Right ventricle myocardium inferior (tissue), 1 donor: Measurements from ENCODE around the gene ATAD3C. TPM values are rescaled to one million over a fixed set of nuclear protein-coding genes. Genes with fewer than 3 reads are reported as not detected.
"Not testable (repeated sequence)": the region's sequence is repeated elsewhere in the genome, so short reads cannot be mapped to it uniquely, and the experiment has no call there.

Source experiments
- ATAC-seq: fragments of 200-7000 bp; cut with Tn5 transposase; one replicate; pipeline ENCODE4 v1.9.1; 2020; ENCODE audit warnings: mild to moderate bottlenecking, moderate library complexity
- DNase-seq: peaks from one replicate; pipeline ENCODE4 v3.0.0; 2021; ENCODE audit errors: missing footprints
- intact Hi-C: fragments of 100-400 bp; cut with DNase I; formaldehyde crosslinking; loops from one replicate; pipeline ENCODE4 v1.11.0; 2022
- total RNA-seq: library from RNA; stranded (reverse); fragmentation: NEBNext Ultra II Directional; extraction: Animal tissue kit (Norgen Biotek cat#: 25700); gene quantifications from one replicate; pipeline ENCODE4 v1.2.1, GENCODE V29; 2021
- donor health status: DM: no; HTN: yes; CAD: no; lungs with severe emphysema.

ATAD3C gene
- total RNA-seq, 1 donor from 2014 or later = 1.8 TPM

- not testable (repeated sequence) for ATAC-seq
- intact Hi-C loops = loop anchor here (10.0 kb wide), 1 partner anchor 62 kb away; the partner anchor contains the start of gene SSU72
- peak; percentile 55 for DNase-seq
Measured at GRCh38 chr1:1512425-1512824, 62.9 kb downstream of the ATAD3C start.

- ATAC-seq = not testable (repeated sequence)
- peak; percentile 41 for DNase-seq
- intact Hi-C loops = loop anchor here (10.0 kb wide), 1 partner anchor 61 kb away; the partner anchor contains the start of gene SSU72
Measured at GRCh38 chr1:1513675-1514074, 64.2 kb downstream of the ATAD3C start.

DNA sequence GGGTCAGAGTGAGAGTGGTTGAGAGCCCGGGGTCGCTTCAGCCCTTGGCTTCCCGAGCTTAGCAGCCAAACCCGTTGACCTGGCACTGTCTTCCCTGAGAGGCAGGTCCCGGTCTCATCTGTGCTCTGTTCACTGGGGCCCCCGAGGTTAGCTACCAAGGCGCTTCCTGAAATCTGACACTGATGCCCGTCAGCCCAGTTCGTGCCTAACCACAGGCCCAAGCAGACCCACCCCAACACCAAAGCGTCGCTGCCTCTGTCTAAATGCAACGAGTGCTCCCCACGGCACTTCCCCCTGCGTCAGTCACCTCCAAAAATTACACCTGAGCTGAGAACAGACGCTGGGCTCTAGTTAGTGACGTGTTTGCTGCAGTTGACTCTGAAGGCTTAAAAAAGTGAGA, 64.9 kb downstream of the ATAD3C start:
- intact Hi-C loops = loop anchor here (10.0 kb wide), 1 partner anchor 60 kb away; the partner anchor contains the start of gene SSU72
- peak; percentile 20 for DNase-seq
- not testable (repeated sequence) for ATAC-seq

GRCh38 chr1:1516923-1517322, 67.4 kb downstream of the ATAD3C start:
- DNase-seq = peak; percentile 33
- intact Hi-C loops = loop anchor here (10.0 kb wide), 1 partner anchor 58 kb away; the partner anchor contains the start of gene SSU72
- ATAC-seq = not testable (repeated sequence)

GRCh38 chr1:1517973-1518620, 68.6 kb downstream of the ATAD3C start:
- intact Hi-C loops = loop anchor here (10.0 kb wide), 1 partner anchor 57 kb away; the partner anchor contains the start of gene SSU72
- peak; percentile 37 for DNase-seq
- no peak for ATAC-seq

DNA sequence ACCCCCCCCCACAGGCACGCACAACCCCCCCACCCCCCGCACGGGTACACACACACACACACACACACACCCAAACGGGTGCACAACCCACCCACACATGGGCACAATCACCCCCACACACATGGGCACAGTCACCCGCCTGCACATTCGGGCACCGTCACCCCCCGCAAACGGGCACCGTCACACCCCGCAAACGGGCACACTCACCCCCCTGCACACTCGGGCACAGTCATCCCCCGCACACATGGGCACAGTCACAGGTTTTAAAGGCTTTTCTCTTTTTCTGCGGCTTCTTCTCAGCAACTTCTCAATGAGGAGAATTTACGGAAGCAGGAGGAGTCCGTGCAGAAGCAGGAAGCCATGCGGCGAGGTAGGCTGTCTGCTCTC, 69.1 kb downstream of the ATAD3C start:
- intact Hi-C loops = loop anchor here (10.0 kb wide), 1 partner anchor 56 kb away; the partner anchor contains the start of gene SSU72

More for the DNA sequence above, 69.1 kb downstream of the ATAD3C start:
- DNase-seq = peak; percentile 27
- not testable (repeated sequence) for ATAC-seq

Other genes starting within 250 kb of the ATAD3C start
- not detected for gene TNFRSF18, start 243.1 kb upstream of the ATAD3C start, total RNA-seq
- gene TNFRSF4, start 235.5 kb upstream of the ATAD3C start, total RNA-seq = 1.4 TPM
- 125 TPM for gene SDF4, start 217.7 kb upstream of the ATAD3C start, total RNA-seq
- 8.3 TPM for gene B3GALT6, start 217.5 kb upstream of the ATAD3C start, total RNA-seq
- 0.57 TPM for gene C1QTNF12, start 203.0 kb upstream of the ATAD3C start, total RNA-seq
- gene UBE2J2, start 175.8 kb upstream of the ATAD3C start, total RNA-seq = 40.0 TPM
- gene SCNN1D, start 169.3 kb upstream of the ATAD3C start, total RNA-seq = 3.0 TPM
- 57.3 TPM for gene ACAP3, start 141.8 kb upstream of the ATAD3C start, total RNA-seq
- 10.3 TPM for gene PUSL1, start 141.1 kb upstream of the ATAD3C start, total RNA-seq
- gene INTS11, start 125.0 kb upstream of the ATAD3C start, total RNA-seq = 75.7 TPM
- gene CPTP, start 124.9 kb upstream of the ATAD3C start, total RNA-seq = 119 TPM
- 0.51 TPM for gene TAS1R3, start 118.4 kb upstream of the ATAD3C start, total RNA-seq
- 119 TPM for gene DVL1, start 100.3 kb upstream of the ATAD3C start, total RNA-seq
- 21.8 TPM for gene MXRA8, start 91.1 kb upstream of the ATAD3C start, total RNA-seq
- gene AURKAIP1, start 74.5 kb upstream of the ATAD3C start, total RNA-seq = 265 TPM
- gene CCNL2, start 50.4 kb upstream of the ATAD3C start, total RNA-seq = 49.4 TPM
- 140 TPM for gene MRPL20, start 42.4 kb upstream of the ATAD3C start, total RNA-seq
- gene ANKRD65, start 28.4 kb upstream of the ATAD3C start, total RNA-seq = 3.0 TPM
- 20.5 TPM for gene VWA1, start 14.0 kb upstream of the ATAD3C start, total RNA-seq
- gene ATAD3B, start 22.1 kb downstream of the ATAD3C start, total RNA-seq = 9.0 TPM
- 17.9 TPM for gene ATAD3A, start 62.5 kb downstream of the ATAD3C start, total RNA-seq
- 6.9 TPM for gene TMEM240, start 90.9 kb downstream of the ATAD3C start, total RNA-seq
- gene SSU72, start 125.2 kb downstream of the ATAD3C start, total RNA-seq = 116 TPM
- gene FNDC10, start 150.4 kb downstream of the ATAD3C start, total RNA-seq = 3.0 TPM
- gene MIB2, start 165.8 kb downstream of the ATAD3C start, total RNA-seq = 103 TPM
- gene MMP23B, start 182.5 kb downstream of the ATAD3C start, total RNA-seq = 36.2 TPM
- 24.0 TPM for gene CDK11B, start 209.3 kb downstream of the ATAD3C start, total RNA-seq
- gene SLC35E2B, start 243.1 kb downstream of the ATAD3C start, total RNA-seq = 20.3 TPM